ENCODE results near the gene TNS2. TPM values are rescaled to one million over a fixed set of nuclear protein-coding genes. Genes with fewer than 3 reads are reported as not detected.
"Not testable (repeated sequence)": the region's sequence is repeated elsewhere in the genome, so short reads cannot be mapped to it uniquely, and the experiment has no call there.

TNS2 gene
- polyA plus RNA-seq, 4 donors: 90.5 to 142 (median 127) TPM

GRCh38 chr12:53105712-53106439, 56.0 kb downstream of the TNS2 start:
- DNase-seq (ENCODE audit: low read depth in 4 of 4, low spot score in 3 of 4): no peak

- no peak for DNase-seq (ENCODE audit: low read depth in 4 of 4, low spot score in 3 of 4)
Observed at GRCh38 chr12:53107122-53107521, 57.3 kb downstream of the TNS2 start.

- not testable (repeated sequence) for DNase-seq (ENCODE audit: low read depth in 4 of 4, low spot score in 3 of 4)
Observed at GRCh38 chr12:53112431-53112830, 62.6 kb downstream of the TNS2 start.

GRCh38 chr12:53113136-53113705, 63.4 kb downstream of the TNS2 start:
- DNase-seq (ENCODE audit: low read depth in 4 of 4, low spot score in 3 of 4): no peak

GRCh38 chr12:53113951-53114350, 64.1 kb downstream of the TNS2 start:
- no peak for DNase-seq (ENCODE audit: low read depth in 4 of 4, low spot score in 3 of 4)

Other genes starting within 250 kb of the TNS2 start
- gene KRT4, start 235.9 kb upstream of the TNS2 start, polyA plus RNA-seq (ENCODE audit: insufficient read length in 4 of 4): 1 to 10 TPM in 1 of 4 donors, under 1 TPM in 3; 0.17 to 2.7 (median 0.65) TPM
- under 1 TPM in 1 of 4 donors, not detected in 3; 0.09 TPM for gene KRT79, start 215.8 kb upstream of the TNS2 start, polyA plus RNA-seq (ENCODE audit: insufficient read length in 4 of 4)
- gene KRT78, start 201.1 kb upstream of the TNS2 start, polyA plus RNA-seq (ENCODE audit: insufficient read length in 4 of 4): not detected
- gene KRT8, start 145.0 kb upstream of the TNS2 start, polyA plus RNA-seq (ENCODE audit: insufficient read length in 4 of 4): 100 to 1,000 TPM in 3 of 4 donors, 1 to 10 TPM in 1; 6.0 to 285 (median 246) TPM
- 100 to 1,000 TPM in 3 of 4 donors, 1 to 10 TPM in 1; 9.7 to 215 (median 179) TPM for gene KRT18, start 100.9 kb upstream of the TNS2 start, polyA plus RNA-seq (ENCODE audit: insufficient read length in 4 of 4)
- gene EIF4B, start 43.6 kb upstream of the TNS2 start, polyA plus RNA-seq (ENCODE audit: insufficient read length in 4 of 4): 100 to 1,000 TPM; 470 to 530 (median 505) TPM
- gene SPRYD3, start 29.3 kb downstream of the TNS2 start, polyA plus RNA-seq (ENCODE audit: insufficient read length in 4 of 4): 10 to 100 TPM; 17.2 to 28.6 (median 19.0) TPM
- gene IGFBP6, start 47.6 kb downstream of the TNS2 start, polyA plus RNA-seq (ENCODE audit: insufficient read length in 4 of 4): 100 to 1,000 TPM in 1 of 4 donors, 10 to 100 TPM in 3; 14.0 to 241 (median 19.8) TPM
- gene SOAT2, start 53.4 kb downstream of the TNS2 start, polyA plus RNA-seq (ENCODE audit: insufficient read length in 4 of 4): 1 to 10 TPM in 2 of 4 donors, under 1 TPM in 2; 0.72 to 1.3 (median 1.1) TPM
- gene ZNF740, start 130.7 kb downstream of the TNS2 start, polyA plus RNA-seq (ENCODE audit: insufficient read length in 4 of 4): 10 to 100 TPM; 53.2 to 76.4 (median 67.8) TPM
- gene CSAD, start 130.9 kb downstream of the TNS2 start, polyA plus RNA-seq (ENCODE audit: insufficient read length in 4 of 4): 100 to 1,000 TPM in 1 of 4 donors, 10 to 100 TPM in 3; 32.9 to 117 (median 70.5) TPM
- gene ITGB7, start 157.2 kb downstream of the TNS2 start, polyA plus RNA-seq (ENCODE audit: insufficient read length in 4 of 4): 1 to 10 TPM in 2 of 4 donors, under 1 TPM in 2; 0.86 to 2.4 (median 1.1) TPM
- gene RARG, start 182.1 kb downstream of the TNS2 start, polyA plus RNA-seq (ENCODE audit: insufficient read length in 4 of 4): 10 to 100 TPM; 32.3 to 73.8 (median 38.9) TPM
- gene ESPL1, start 218.2 kb downstream of the TNS2 start, polyA plus RNA-seq (ENCODE audit: insufficient read length in 4 of 4): 10 to 100 TPM in 2 of 4 donors, 1 to 10 TPM in 2; 8.1 to 14.3 (median 9.2) TPM
- 100 to 1,000 TPM; 546 to 729 (median 657) TPM for gene PFDN5, start 245.5 kb downstream of the TNS2 start, polyA plus RNA-seq (ENCODE audit: insufficient read length in 4 of 4)
- gene MYG1, start 249.6 kb downstream of the TNS2 start, polyA plus RNA-seq (ENCODE audit: insufficient read length in 4 of 4): 10 to 100 TPM; 37.7 to 56.1 (median 48.6) TPM

Data from left renal pelvis (tissue), 4 donors.